ENCODE data around the gene GRIK2. TPM values are rescaled to one million over a fixed set of nuclear protein-coding genes. Genes with fewer than 3 reads are reported as not detected.
A peak's percentile ranks its signal among the peaks of the same experiment; 100 is the strongest.
"Not testable (repeated sequence)": the region's sequence is repeated elsewhere in the genome, so short reads cannot be mapped to it uniquely, and the experiment has no call there.

Gene GRIK2
- total RNA-seq, 1 experiment from 2014 or later, result 8.5 TPM

GRCh38 chr6:102051720-102052119 lies 658.2 kb downstream of the GRIK2 start:
- DNase-seq (ENCODE audit: low read depth, low spot score), result no peak
- in situ Hi-C loops (cut with HindIII; ENCODE audit: low pct_unique_long_range_greater_than_20kb, low sequenced_read_pairs), result no loop called here

GRCh38 chr6:102064142-102064541 lies 670.6 kb downstream of the GRIK2 start:
- DNase-seq (ENCODE audit: low read depth, low spot score), result no peak
- in situ Hi-C loops (cut with HindIII; ENCODE audit: low pct_unique_long_range_greater_than_20kb, low sequenced_read_pairs), result no loop called here

- no peak for DNase-seq (ENCODE audit: low read depth, low spot score)
- in situ Hi-C loops (cut with HindIII; ENCODE audit: low pct_unique_long_range_greater_than_20kb, low sequenced_read_pairs), result no loop called here
Observed at GRCh38 chr6:102066301-102066700, 672.8 kb downstream of the GRIK2 start.

GRCh38 chr6:102068349-102068929 lies 674.9 kb downstream of the GRIK2 start:
- in situ Hi-C loops (cut with HindIII; ENCODE audit: low pct_unique_long_range_greater_than_20kb, low sequenced_read_pairs), result no loop called here
- DNase-seq (ENCODE audit: low read depth, low spot score), result no peak

- in situ Hi-C loops (cut with HindIII; ENCODE audit: low pct_unique_long_range_greater_than_20kb, low sequenced_read_pairs), result no loop called here
- DNase-seq (ENCODE audit: low read depth, low spot score), result no peak
Observed at GRCh38 chr6:102075539-102075938, 682.0 kb downstream of the GRIK2 start.

GRCh38 chr6:102085257-102085656 lies 691.7 kb downstream of the GRIK2 start:
- in situ Hi-C loops (cut with HindIII; ENCODE audit: low pct_unique_long_range_greater_than_20kb, low sequenced_read_pairs), result no loop called here
- DNase-seq (ENCODE audit: low read depth, low spot score), result no peak

GRCh38 chr6:102088160-102088559 lies 694.7 kb downstream of the GRIK2 start:
- in situ Hi-C loops (cut with HindIII; ENCODE audit: low pct_unique_long_range_greater_than_20kb, low sequenced_read_pairs); DNase-seq (ENCODE audit: low read depth, low spot score): not testable (repeated sequence)

GRCh38 chr6:102114402-102114801 lies 720.9 kb downstream of the GRIK2 start:
- in situ Hi-C loops (cut with HindIII; ENCODE audit: low pct_unique_long_range_greater_than_20kb, low sequenced_read_pairs), result no loop called here
- peak; percentile 37 for DNase-seq (ENCODE audit: low read depth, low spot score)

GRCh38 chr6:102115911-102116310 lies 722.4 kb downstream of the GRIK2 start:
- in situ Hi-C loops (cut with HindIII; ENCODE audit: low pct_unique_long_range_greater_than_20kb, low sequenced_read_pairs), result no loop called here
- no peak for DNase-seq (ENCODE audit: low read depth, low spot score)

- in situ Hi-C loops (cut with HindIII; ENCODE audit: low pct_unique_long_range_greater_than_20kb, low sequenced_read_pairs), result no loop called here
- no peak for DNase-seq (ENCODE audit: low read depth, low spot score)
Observed at GRCh38 chr6:102118034-102118433, 724.5 kb downstream of the GRIK2 start.
